Smooth muscle cell (in vitro differentiated cells): Measurements from ENCODE around the gene SDC1. TPM values are rescaled to one million over a fixed set of nuclear protein-coding genes. Genes with fewer than 3 reads are reported as not detected.

Source experiments
- DNase-seq: peaks from one replicate; lab custom pipeline; 2025; ENCODE audit not compliant: unreplicated experiment; lab: John Stamatoyannopoulos, UW
- H2AFZ ChIP-seq: fragments of 200-600 bp; sonication (generic); 2 replicates; pipeline ENCODE4 v1.6.0; 2016; ENCODE audit warnings: antibody characterized with exemption, low read depth, mild to moderate bottlenecking
- H3F3A ChIP-seq: fragments of 200-600 bp; sonication (generic); 2 replicates; pipeline ENCODE4 v1.6.0; 2017; ENCODE audit warnings: antibody characterized with exemption, low read depth
- H3K27ac ChIP-seq: fragments of 200-600 bp; sonication (generic); 2 replicates; pipeline ENCODE4 v1.5.1; 2016; ENCODE audit warnings: low read depth, mild to moderate bottlenecking
- H3K27me3 ChIP-seq: fragments of 200-600 bp; sonication (generic); 2 replicates; pipeline ENCODE4 v1.6.1; 2016; ENCODE audit warnings: low read depth, mild to moderate bottlenecking
- H3K36me3 ChIP-seq: fragments of 200-600 bp; sonication (generic); 2 replicates; pipeline ENCODE4 v1.5.1; 2016; ENCODE audit warnings: low read depth
- H3K4me1 ChIP-seq: fragments of 200-600 bp; sonication (generic); 2 replicates; pipeline ENCODE4 v1.5.1; 2016; ENCODE audit warnings: low read depth
- H3K4me2 ChIP-seq: fragments of 200-600 bp; sonication (generic); 2 replicates; pipeline ENCODE4 v1.6.0; 2016; ENCODE audit warnings: mild to moderate bottlenecking
- H3K4me3 ChIP-seq: fragments of 200-600 bp; sonication (generic); 2 replicates; pipeline ENCODE4 v1.5.1; 2016; ENCODE audit warnings: mild to moderate bottlenecking
- H3K79me2 ChIP-seq: fragments of 200-600 bp; sonication (generic); 2 replicates; pipeline ENCODE4 v1.6.0; 2016; ENCODE audit warnings: low read depth, mild to moderate bottlenecking
- H3K9ac ChIP-seq: fragments of 200-600 bp; sonication (generic); 2 replicates; pipeline ENCODE4 v1.6.0; 2016; ENCODE audit warnings: low read depth
- H3K9me3 ChIP-seq: fragments of 200-600 bp; sonication (generic); replicated peaks from 2 replicates; pipeline ENCODE4 v1.5.1; 2016; ENCODE audit warnings: low read depth
- H4K20me1 ChIP-seq: fragments of 200-600 bp; sonication (generic); 2 replicates; pipeline ENCODE4 v1.6.0; 2016; ENCODE audit warnings: low read depth
- CTCF ChIP-seq: fragments of 200-600 bp; sonication (generic); IDR thresholded peaks from 2 replicates; pipeline ENCODE4 v1.5.1; 2017; ENCODE audit warnings: borderline replicate concordance, mild to moderate bottlenecking, antibody characterized with exemption; ENCODE audit not compliant: insufficient read depth, poor library complexity, severe bottlenecking
- WGBS: methylation state at CpG from one replicate; pipeline ENCODE4 v1.1.7; 2016; ENCODE audit warnings: low lambda C conversion rate; 5-methylcytosine and 5-hydroxymethylcytosine counted together
- polyA plus RNA-seq: library from polyadenylated mRNA; unstranded; fragments of >200 nt; fragmentation: Nextera tagmentation; extraction: Ambion mirVana; gene quantifications from 2 replicates; pipeline ENCODE4 v1.2.1, GENCODE V29; 2016
- total RNA-seq: library from RNA; depleted of rRNA; stranded (reverse); fragments of >200 nt; gene quantifications from 2 replicates; pipeline ENCODE4 v1.2.3, GENCODE V29; 2014

Gene SDC1
- total and polyA plus RNA-seq, 2 experiments from 2014 or later = 61.0 to 88.1 TPM

- Histone ChIP-seq H3K27ac (peak overlapping the region; percentile 72), H3K36me3 (no peaks in the 10 kb centered on the region), H3K79me2 (peaks cover 14% of the 10 kb centered on the region), H3K4me1 (peaks cover 30% of the 10 kb centered on the region), H3K4me2 (peak overlapping the region; percentile 99), H3K27me3 (no peaks in the 10 kb centered on the region), H3K4me3 (peak overlapping the region; percentile 86), H4K20me1 (no peaks in the 10 kb centered on the region), H3K9ac (peak overlapping the region; percentile 38), H2AFZ (no peak overlapping the region), H3F3A (peaks cover 2% of the 10 kb centered on the region), H3K9me3 (no peaks in the 10 kb centered on the region)
- TF ChIP-seq CTCF = no peak
- DNase-seq = no peak
- WGBS = 37% methylated on average over 21 of the region's 21 CpGs
Measured at GRCh38 chr2:20222769-20223406, 2.0 kb downstream of the SDC1 start.

- Histone ChIP-seq H3K4me3 (peak overlapping the region; percentile 86), H2AFZ (no peak overlapping the region), H3K27ac (peak overlapping the region; percentile 72), H3K79me2 (peaks cover 15% of the 10 kb centered on the region), H3K27me3 (no peaks in the 10 kb centered on the region), H3K36me3 (no peaks in the 10 kb centered on the region), H3K9me3 (no peaks in the 10 kb centered on the region), H3K4me2 (peak overlapping the region; percentile 99), H3K4me1 (peaks cover 30% of the 10 kb centered on the region), H4K20me1 (no peaks in the 10 kb centered on the region), H3F3A (peaks cover 2% of the 10 kb centered on the region), H3K9ac (peak overlapping the region; percentile 38)
- DNase-seq = no peak
- WGBS = 91% methylated on average over 1 of the region's 1 CpG
- TF ChIP-seq CTCF = no peak
Measured at GRCh38 chr2:20222014-20222768, 2.7 kb downstream of the SDC1 start.

- Histone ChIP-seq H3K79me2 (peaks cover 19% of the 10 kb centered on the region), H3K36me3 (no peaks in the 10 kb centered on the region), H3K4me2 (peak overlapping the region; percentile 99), H3K27me3 (no peaks in the 10 kb centered on the region), H3K9ac (peak overlapping the region; percentile 38), H4K20me1 (no peaks in the 10 kb centered on the region), H2AFZ (no peak overlapping the region), H3K27ac (peak overlapping the region; percentile 72), H3K9me3 (no peaks in the 10 kb centered on the region), H3K4me3 (no peak overlapping the region), H3F3A (peaks cover 2% of the 10 kb centered on the region), H3K4me1 (peaks cover 30% of the 10 kb centered on the region)
- no peak for TF ChIP-seq CTCF
- WGBS = 40% methylated on average over 3 of the region's 3 CpGs
- no peak for DNase-seq
Measured at GRCh38 chr2:20221555-20221973, 3.4 kb downstream of the SDC1 start.
